Measurements from ENCODE around the gene ING1. TPM values are rescaled to one million over a fixed set of nuclear protein-coding genes. Genes with fewer than 3 reads are reported as not detected.

ING1 gene
- total RNA-seq, 1 donor, result 9.2 TPM

DNA sequence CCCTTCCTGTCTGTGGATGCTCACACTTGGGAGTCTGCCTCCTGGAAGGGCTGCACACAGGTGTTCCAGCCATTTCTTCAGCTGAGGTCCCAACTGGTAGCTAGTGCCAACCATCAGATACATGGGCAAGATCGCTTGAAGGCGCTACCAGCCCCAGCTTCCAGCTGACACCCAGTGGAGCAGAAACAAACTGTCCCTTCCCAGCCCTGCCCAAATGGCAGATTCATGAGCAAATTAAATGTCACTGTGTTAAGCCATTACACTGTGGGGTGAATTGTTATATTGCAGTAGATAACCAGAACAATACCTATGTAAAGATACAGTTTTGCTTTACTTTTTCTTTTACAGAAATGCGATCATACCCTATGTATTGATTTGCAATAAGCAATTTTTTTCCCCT is 17.6 kb downstream of the ING1 start:
- no peak for DNase-seq (ENCODE audit: low read depth)
- no peak overlapping the region for H3K4me3 ChIP-seq (ENCODE audit: low read depth, low read length)
- TF ChIP-seq, protein P1, sequence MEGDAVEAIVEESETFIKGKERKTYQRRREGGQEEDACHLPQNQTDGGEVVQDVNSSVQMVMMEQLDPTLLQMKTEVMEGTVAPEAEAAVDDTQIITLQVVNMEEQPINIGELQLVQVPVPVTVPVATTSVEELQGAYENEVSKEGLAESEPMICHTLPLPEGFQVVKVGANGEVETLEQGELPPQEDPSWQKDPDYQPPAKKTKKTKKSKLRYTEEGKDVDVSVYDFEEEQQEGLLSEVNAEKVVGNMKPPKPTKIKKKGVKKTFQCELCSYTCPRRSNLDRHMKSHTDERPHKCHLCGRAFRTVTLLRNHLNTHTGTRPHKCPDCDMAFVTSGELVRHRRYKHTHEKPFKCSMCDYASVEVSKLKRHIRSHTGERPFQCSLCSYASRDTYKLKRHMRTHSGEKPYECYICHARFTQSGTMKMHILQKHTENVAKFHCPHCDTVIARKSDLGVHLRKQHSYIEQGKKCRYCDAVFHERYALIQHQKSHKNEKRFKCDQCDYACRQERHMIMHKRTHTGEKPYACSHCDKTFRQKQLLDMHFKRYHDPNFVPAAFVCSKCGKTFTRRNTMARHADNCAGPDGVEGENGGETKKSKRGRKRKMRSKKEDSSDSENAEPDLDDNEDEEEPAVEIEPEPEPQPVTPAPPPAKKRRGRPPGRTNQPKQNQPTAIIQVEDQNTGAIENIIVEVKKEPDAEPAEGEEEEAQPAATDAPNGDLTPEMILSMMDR (IDR thresholded peaks at IDR 0.05; ENCODE audit: insufficient read depth, low read length), result no peak

DNA sequence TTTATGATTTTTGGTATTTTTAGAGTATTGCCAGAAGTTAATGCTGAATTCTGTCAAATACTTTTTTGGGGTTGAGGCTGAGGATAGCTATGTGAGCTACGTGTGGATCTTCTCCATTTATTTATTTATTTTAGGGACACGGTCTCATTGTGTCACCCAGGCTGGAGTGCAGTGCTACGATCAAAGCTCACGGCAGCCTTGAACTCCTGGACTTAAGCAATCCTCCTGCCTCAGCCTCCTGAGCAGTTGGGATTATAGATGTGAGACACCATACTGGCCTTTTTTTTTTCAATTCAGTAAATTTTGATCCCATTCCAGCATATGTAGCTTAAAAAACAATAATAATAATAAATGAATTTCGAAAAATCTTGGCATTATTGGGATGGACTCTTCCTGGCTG is 21.1 kb downstream of the ING1 start:
- H3K4me3 ChIP-seq (ENCODE audit: low read depth, low read length), result no peak overlapping the region
- DNase-seq (ENCODE audit: low read depth), result no peak
- TF ChIP-seq, protein P1 (IDR thresholded peaks at IDR 0.05; ENCODE audit: insufficient read depth, low read length), result no peak

DNA sequence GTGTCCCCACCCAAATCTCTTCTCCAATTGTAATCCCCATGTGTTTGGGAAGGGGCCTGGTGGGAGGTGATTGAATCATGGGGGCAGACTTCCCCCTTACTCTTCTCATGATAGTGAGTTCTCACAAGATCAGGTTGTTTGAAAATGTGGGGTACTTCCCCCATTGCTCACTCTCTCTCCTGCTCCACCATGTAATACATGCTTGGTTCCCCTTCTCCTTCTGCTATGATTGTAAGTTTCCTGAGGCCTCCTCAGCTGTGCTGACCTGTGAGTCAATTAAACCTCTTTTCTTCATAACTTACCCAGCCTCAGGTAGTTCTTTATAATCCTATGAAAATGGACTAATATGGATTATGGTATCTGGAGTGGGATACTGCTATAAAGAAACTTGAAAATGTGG is 24.1 kb downstream of the ING1 start:
- H3K4me3 ChIP-seq (ENCODE audit: low read depth, low read length), result no peak overlapping the region
- DNase-seq (ENCODE audit: low read depth), result no peak
- TF ChIP-seq, protein P1 (IDR thresholded peaks at IDR 0.05; ENCODE audit: insufficient read depth, low read length), result no peak

DNA sequence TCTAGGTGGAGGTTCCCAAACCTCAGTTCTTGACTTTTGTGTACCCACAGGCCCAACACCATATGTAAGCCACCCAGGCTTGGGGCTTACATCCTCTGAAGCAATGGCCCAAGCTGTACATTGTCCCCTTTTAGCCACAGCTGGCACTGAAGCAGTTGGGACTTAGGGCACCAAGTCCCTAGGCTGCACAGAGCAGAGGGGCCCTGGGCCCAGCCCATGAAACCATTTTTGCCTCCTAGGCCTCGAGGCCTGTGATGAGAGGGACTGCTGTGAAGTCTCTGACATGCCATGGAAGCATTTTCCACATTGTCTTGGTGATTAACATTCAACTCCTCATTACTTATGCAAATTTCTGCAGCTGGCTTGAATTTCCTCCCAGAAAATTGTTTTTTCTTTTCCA is 30.2 kb downstream of the ING1 start:
- TF ChIP-seq, protein P1 (IDR thresholded peaks at IDR 0.05; ENCODE audit: insufficient read depth, low read length), result no peak
- H3K4me3 ChIP-seq (ENCODE audit: low read depth, low read length), result no peak overlapping the region
- DNase-seq (ENCODE audit: low read depth), result no peak

DNA sequence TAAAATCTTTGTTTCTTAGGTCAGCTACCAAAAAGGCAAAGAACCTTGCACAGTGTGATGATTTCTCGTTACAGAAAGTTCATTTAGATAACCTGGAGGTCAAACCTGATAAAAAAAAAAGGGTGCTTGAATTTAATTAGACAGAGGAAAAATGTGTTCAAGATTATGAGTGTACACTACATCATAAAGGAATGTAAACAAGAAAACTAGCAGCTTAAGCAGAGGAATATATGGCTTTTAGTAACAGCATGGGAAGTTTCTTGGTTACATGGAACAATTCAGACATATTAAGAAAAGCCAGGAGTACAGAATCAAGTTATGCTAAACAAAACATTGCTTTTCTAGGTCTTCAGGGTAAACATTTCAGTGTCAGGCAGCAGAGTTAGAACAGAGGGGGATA is 32.9 kb downstream of the ING1 start:
- DNase-seq (ENCODE audit: low read depth), result no peak
- no peak overlapping the region for H3K4me3 ChIP-seq (ENCODE audit: low read depth, low read length)
- TF ChIP-seq, protein P1 (IDR thresholded peaks at IDR 0.05; ENCODE audit: insufficient read depth, low read length), result no peak

DNA sequence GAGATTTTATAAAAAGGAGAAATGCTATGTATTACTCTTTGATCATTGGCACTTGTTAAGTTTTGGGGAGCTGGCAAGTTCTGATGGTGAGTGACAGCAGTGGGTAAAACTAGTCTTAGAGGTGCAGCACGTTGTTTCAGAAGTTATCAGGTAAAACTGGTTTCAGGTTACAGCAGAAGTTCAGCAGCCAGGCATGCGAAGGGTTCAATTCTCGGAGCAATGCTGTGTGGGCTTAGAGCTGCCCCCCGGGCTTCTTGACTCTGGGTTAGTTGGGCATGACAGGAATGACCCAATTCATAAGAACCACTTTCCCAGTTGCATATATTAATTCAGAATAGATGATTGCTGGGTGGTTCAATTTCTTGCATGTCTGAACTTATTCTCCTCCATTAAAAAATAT is 34.8 kb downstream of the ING1 start:
- DNase-seq (ENCODE audit: low read depth), result no peak
- TF ChIP-seq, protein P1 (IDR thresholded peaks at IDR 0.05; ENCODE audit: insufficient read depth, low read length), result no peak
- H3K4me3 ChIP-seq (ENCODE audit: low read depth, low read length), result no peak overlapping the region

DNA sequence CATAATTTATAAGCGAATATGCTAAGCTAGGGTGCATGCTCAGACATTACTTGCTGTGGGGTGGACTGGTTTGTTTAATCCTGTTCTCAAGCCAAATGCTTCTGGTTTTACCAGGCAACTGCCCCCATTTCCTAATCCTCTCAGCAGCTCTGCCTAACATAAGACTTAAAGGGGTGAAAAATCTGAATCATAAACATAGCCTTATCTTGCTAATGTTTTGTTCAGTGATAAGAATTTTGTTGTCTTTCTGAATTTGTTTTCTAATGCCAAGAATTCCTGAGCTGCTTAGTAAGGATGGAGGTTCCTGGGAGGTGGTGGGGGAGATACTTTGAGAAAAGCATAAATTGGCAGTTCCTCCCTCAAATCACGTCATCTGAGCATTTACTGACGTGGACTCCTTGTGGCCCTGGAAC is 42.7 kb downstream of the ING1 start:
- H3K4me3 ChIP-seq (ENCODE audit: low read depth, low read length), result no peak overlapping the region
- DNase-seq (ENCODE audit: low read depth), result peak; percentile 91
- TF ChIP-seq, protein P1 (IDR thresholded peaks at IDR 0.05; ENCODE audit: insufficient read depth, low read length), result no peak
